Measurements from ENCODE around the gene SEZ6L2. TPM values are rescaled to one million over a fixed set of nuclear protein-coding genes. Genes with fewer than 3 reads are reported as not detected.
"Not testable (repeated sequence)": the region's sequence is repeated elsewhere in the genome, so short reads cannot be mapped to it uniquely, and the experiment has no call there.

Gene SEZ6L2
- total RNA-seq, 2 donors from 2014 or later = 2.6 to 4.6 TPM

DNA sequence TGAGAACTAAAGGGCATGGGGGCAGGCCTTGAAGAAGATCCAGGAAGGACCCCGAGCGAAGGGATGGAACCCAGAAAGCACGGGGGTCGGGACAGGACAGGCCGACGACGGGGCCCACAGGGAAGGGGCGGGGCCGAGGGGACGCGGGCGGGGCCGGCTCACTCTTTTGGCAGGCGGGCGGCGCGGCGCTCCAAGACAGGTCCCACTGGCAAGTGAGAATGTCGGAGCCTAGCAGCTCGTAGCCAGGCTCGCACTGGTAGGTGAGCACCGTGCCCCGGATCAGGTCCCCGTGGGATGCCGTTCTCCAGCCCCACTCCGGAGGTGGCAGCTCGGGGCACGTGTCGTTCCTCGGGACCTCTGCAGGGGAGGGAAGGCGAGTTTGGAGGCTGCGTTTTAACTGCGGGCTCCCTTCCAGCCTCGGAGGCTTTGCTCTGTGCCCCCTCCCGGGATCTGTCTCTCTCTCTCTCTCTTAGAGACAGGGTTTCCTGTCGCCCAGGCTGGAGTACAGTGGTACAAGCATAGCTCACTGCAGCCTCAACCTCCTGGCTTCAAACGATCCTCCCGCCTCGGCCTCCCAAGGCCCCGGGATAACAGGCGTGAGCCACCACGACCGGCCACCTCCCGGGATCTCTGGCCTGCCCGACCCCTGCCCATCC is 22.6 kb downstream of the SEZ6L2 start:
- no peak for DNase-seq (ENCODE audit: low spot score)

GRCh38 chr16:29876217-29876593 is 23.1 kb downstream of the SEZ6L2 start:
- no peak for DNase-seq (ENCODE audit: low spot score)
- Histone ChIP-seq H3K36me3 (no peaks in the 10 kb centered on the region), H3K4me1 (peaks cover 0 to 13% of the 10 kb centered on the region in 2 donors), H3K27me3 (peaks cover 2 to 18% of the 10 kb centered on the region in 2 donors), H3K4me3 (peak overlapping the region in 1 of 2 donors; percentile 24), H3K9me3 (no peaks in the 10 kb centered on the region), H3K27ac (no peak overlapping the region)
- TF ChIP-seq, protein P1, sequence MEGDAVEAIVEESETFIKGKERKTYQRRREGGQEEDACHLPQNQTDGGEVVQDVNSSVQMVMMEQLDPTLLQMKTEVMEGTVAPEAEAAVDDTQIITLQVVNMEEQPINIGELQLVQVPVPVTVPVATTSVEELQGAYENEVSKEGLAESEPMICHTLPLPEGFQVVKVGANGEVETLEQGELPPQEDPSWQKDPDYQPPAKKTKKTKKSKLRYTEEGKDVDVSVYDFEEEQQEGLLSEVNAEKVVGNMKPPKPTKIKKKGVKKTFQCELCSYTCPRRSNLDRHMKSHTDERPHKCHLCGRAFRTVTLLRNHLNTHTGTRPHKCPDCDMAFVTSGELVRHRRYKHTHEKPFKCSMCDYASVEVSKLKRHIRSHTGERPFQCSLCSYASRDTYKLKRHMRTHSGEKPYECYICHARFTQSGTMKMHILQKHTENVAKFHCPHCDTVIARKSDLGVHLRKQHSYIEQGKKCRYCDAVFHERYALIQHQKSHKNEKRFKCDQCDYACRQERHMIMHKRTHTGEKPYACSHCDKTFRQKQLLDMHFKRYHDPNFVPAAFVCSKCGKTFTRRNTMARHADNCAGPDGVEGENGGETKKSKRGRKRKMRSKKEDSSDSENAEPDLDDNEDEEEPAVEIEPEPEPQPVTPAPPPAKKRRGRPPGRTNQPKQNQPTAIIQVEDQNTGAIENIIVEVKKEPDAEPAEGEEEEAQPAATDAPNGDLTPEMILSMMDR (IDR thresholded peaks at IDR 0.05) = no peak

More for the DNA sequence above, 22.6 kb downstream of the SEZ6L2 start:
- Histone ChIP-seq H3K4me1 (peaks cover 0 to 13% of the 10 kb centered on the region in 2 donors), H3K27me3 (peaks cover 2 to 18% of the 10 kb centered on the region in 2 donors), H3K9me3 (no peaks in the 10 kb centered on the region), H3K4me3 (peak overlapping the region in 1 of 2 donors; percentile 24), H3K36me3 (no peaks in the 10 kb centered on the region), H3K27ac (no peak overlapping the region)
- TF ChIP-seq, protein P1 (IDR thresholded peaks at IDR 0.05) = no peak

DNA sequence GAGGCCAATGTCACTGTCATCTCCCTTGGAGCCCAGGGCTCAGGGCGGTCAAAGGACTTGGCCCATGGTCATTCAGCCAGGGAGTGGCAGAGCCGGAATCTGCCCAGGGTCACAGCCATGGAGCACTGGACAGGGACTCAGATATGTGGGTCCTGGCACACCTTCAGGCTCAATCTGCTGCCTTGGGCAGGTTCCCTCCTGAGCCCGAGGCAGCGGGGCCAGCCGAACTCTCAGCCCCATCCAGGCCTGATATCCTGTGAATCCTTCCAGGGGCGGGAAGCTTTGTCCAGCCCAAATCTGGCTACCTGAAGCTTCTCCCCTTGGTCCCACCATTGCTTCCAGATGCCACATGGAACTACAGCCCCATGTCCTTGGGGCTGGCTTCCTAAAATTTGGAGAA is 24.1 kb downstream of the SEZ6L2 start:
- DNase-seq (ENCODE audit: low spot score) = no peak
- Histone ChIP-seq H3K36me3 (no peaks in the 10 kb centered on the region), H3K4me1 (peaks cover 0 to 13% of the 10 kb centered on the region in 2 donors), H3K27ac (no peak overlapping the region), H3K9me3 (no peaks in the 10 kb centered on the region), H3K4me3 (no peak overlapping the region), H3K27me3 (peaks cover 2 to 18% of the 10 kb centered on the region in 2 donors)
- TF ChIP-seq, protein P1 (IDR thresholded peaks at IDR 0.05) = no peak

DNA sequence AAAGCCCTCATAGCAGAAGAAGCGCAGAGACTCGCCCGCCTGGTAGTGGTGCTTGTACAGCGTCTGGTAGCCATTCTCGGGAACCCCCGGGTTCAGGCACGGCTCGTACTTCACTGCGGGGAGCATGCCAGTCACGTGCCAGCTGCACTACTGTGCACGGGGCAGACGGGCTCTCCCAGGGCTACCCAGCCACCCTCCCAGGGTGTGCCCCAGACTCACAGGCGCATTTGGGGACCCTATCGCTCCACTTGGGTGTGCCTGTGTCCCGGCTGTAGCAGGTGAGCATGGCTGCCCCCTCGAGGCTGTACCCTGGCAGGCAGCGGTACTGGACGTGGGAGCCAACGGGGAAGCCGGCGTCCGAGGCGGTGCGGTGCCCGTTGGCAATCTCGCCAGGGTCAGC is 26.0 kb downstream of the SEZ6L2 start:
- Histone ChIP-seq H3K4me3 (no peak overlapping the region), H3K27ac (no peak overlapping the region)
- TF ChIP-seq, protein P1 (IDR thresholded peaks at IDR 0.05) = no peak

GRCh38 chr16:29871822-29872546 is 27.4 kb downstream of the SEZ6L2 start:
- no peak for DNase-seq (ENCODE audit: low spot score)
- Histone ChIP-seq H3K4me3 (no peak overlapping the region), H3K9me3 (no peaks in the 10 kb centered on the region), H3K27ac (no peak overlapping the region), H3K27me3 (peaks cover 2 to 8% of the 10 kb centered on the region in 2 donors), H3K36me3 (no peaks in the 10 kb centered on the region), H3K4me1 (peaks cover 0 to 8% of the 10 kb centered on the region in 2 donors)
- TF ChIP-seq, protein P1 (IDR thresholded peaks at IDR 0.05) = no peak

More for the DNA sequence above, 26.0 kb downstream of the SEZ6L2 start:
- Histone ChIP-seq H3K36me3 (no peaks in the 10 kb centered on the region), H3K4me1 (peaks cover 0 to 13% of the 10 kb centered on the region in 2 donors), H3K9me3 (no peaks in the 10 kb centered on the region), H3K27me3 (peaks cover 2 to 18% of the 10 kb centered on the region in 2 donors)
- no peak for DNase-seq (ENCODE audit: low spot score)

GRCh38 chr16:29869067-29869466 is 30.3 kb downstream of the SEZ6L2 start:
- not testable (repeated sequence) for H3K36me3 ChIP-seq, H3K9me3 ChIP-seq

More at GRCh38 chr16:29869067-29869466, 30.3 kb downstream of the SEZ6L2 start:
- H3K4me1 ChIP-seq; H3K27ac ChIP-seq; H3K27me3 ChIP-seq; H3K4me3 ChIP-seq; DNase-seq (ENCODE audit: low spot score): not testable (repeated sequence)

Measured in right atrium auricular region (tissue), 2 donors.